Measurements from ENCODE around the gene WWTR1.

The WWTR1 gene

GRCh38 chr3:149470381-149470780 is 187.4 kb downstream of the WWTR1 start:
- DNase-seq (ENCODE audit: low spot score), result no peak

- no peak for DNase-seq (ENCODE audit: low spot score)
Measured at GRCh38 chr3:149468504-149469212, 189.2 kb downstream of the WWTR1 start.
